Activated effector memory CD4-positive, alpha-beta T cell treated with Interleukin-2 at 50 U/mL for 16 hours (primary cell): Measurements from ENCODE around the gene NDUFS2.
A peak's percentile ranks its signal among the peaks of the same experiment; 100 is the strongest.
"Not testable (repeated sequence)": the region's sequence is repeated elsewhere in the genome, so short reads cannot be mapped to it uniquely, and the experiment has no call there.

Experiments used
- DNase-seq: peaks from one replicate; pipeline ENCODE4 v3.0.0-alpha.2; 2020

The NDUFS2 gene

GRCh38 chr1:161222175-161223019 lies 20.2 kb downstream of the NDUFS2 start:
- no peak for DNase-seq

- DNase-seq, result no peak
Observed at GRCh38 chr1:161223805-161224694, 21.9 kb downstream of the NDUFS2 start.

GRCh38 chr1:161224695-161225087 lies 22.5 kb downstream of the NDUFS2 start:
- DNase-seq, result not testable (repeated sequence)

GRCh38 chr1:161225178-161225533 lies 23.0 kb downstream of the NDUFS2 start:
- no peak for DNase-seq

GRCh38 chr1:161225534-161226319 lies 23.6 kb downstream of the NDUFS2 start, which contains the start of gene TOMM40L:
TSS of gene TOMM40L (plus strand) at chr1:161226060. CDS start at chr1:161226490, 430 bp downstream.
- peak; percentile 80 for DNase-seq

GRCh38 chr1:161226320-161226711 lies 24.1 kb downstream of the NDUFS2 start:
- no peak for DNase-seq

- DNase-seq, result no peak
Observed at GRCh38 chr1:161226759-161227158, 24.6 kb downstream of the NDUFS2 start.

GRCh38 chr1:161227196-161227871 lies 25.2 kb downstream of the NDUFS2 start:
- peak; percentile 77 for DNase-seq

GRCh38 chr1:161228032-161228431 lies 25.9 kb downstream of the NDUFS2 start:
- DNase-seq, result no peak

GRCh38 chr1:161229896-161230295 lies 27.7 kb downstream of the NDUFS2 start:
- no peak for DNase-seq

- DNase-seq, result no peak
Observed at GRCh38 chr1:161230762-161231161, 28.6 kb downstream of the NDUFS2 start.

GRCh38 chr1:161233102-161233501 lies 30.9 kb downstream of the NDUFS2 start:
- DNase-seq, result no peak

GRCh38 chr1:161235957-161236775 lies 34.0 kb downstream of the NDUFS2 start:
- no peak for DNase-seq

- no peak for DNase-seq
Observed at GRCh38 chr1:161238039-161238473, 35.9 kb downstream of the NDUFS2 start, which contains the start of gene NR1I3. TSS of gene NR1I3 (minus strand) at chr1:161238203. CDS start at chr1:161236565, 1,638 bp downstream.

- no peak for DNase-seq
Observed at GRCh38 chr1:161241682-161242081, 39.5 kb downstream of the NDUFS2 start.

GRCh38 chr1:161242313-161242712 lies 40.1 kb downstream of the NDUFS2 start:
- DNase-seq, result no peak

GRCh38 chr1:161244888-161245287 lies 42.7 kb downstream of the NDUFS2 start:
- DNase-seq, result no peak

- DNase-seq, result not testable (repeated sequence)
Observed at GRCh38 chr1:161250100-161250499, 47.9 kb downstream of the NDUFS2 start.

GRCh38 chr1:161250829-161251228 lies 48.7 kb downstream of the NDUFS2 start:
- no peak for DNase-seq

GRCh38 chr1:161251579-161251978 lies 49.4 kb downstream of the NDUFS2 start:
- no peak for DNase-seq

- not testable (repeated sequence) for DNase-seq
Observed at GRCh38 chr1:161255302-161255701, 53.1 kb downstream of the NDUFS2 start.
